ENCODE data around the gene PLPP4. TPM values are rescaled to one million over a fixed set of nuclear protein-coding genes. Genes with fewer than 3 reads are reported as not detected.
A peak's percentile ranks its signal among the peaks of the same experiment; 100 is the strongest.

Gene PLPP4
- under 1 TPM in 2 of 4 donors, not detected in 2; 0.41 to 0.79 TPM for total RNA-seq

GRCh38 chr10:120456626-120457430 lies at the start of gene PLPP4:
PLPP4 (plus strand) TSS chr10:120457227; CDS start chr10:120457306, 79 bp downstream.
- WGBS, 2 donors (ENCODE audit: low coverage in 1 of 2): 2% methylated on average over 44 of the region's 92 CpGs; no CpG with 5 or more reads in 1 of the 2 donors
- intact Hi-C loops (cut with DNase I; ENCODE audit: low total_unique reads): no loop called here
- H3K9me3 ChIP-seq: no peaks in the 10 kb centered on the region
- H3K27ac ChIP-seq: no peak within 1 kb of the TSS
- peak within 1 kb of the TSS; percentile 3 to 50 (median 36) for H3K4me3 ChIP-seq
- peaks cover 5 to 14% (median 10%) of the 10 kb centered on the region in 4 donors for H3K4me1 ChIP-seq
- peaks cover 58% of the 10 kb centered on the region for H3K27me3 ChIP-seq
- TF ChIP-seq CTCF (IDR thresholded peaks at IDR 0.05) (no peak), EP300 (IDR thresholded peaks at IDR 0.05; ENCODE audit: low read depth) (no peak), POLR2A (IDR thresholded peaks at IDR 0.05) (no peak), POLR2AphosphoS5 (IDR thresholded peaks at IDR 0.05) (no peak)
- DNase-seq: no peak
- in situ Hi-C loops (cut with MboI; ENCODE audit: low pct_ligation_motif_present in 1 of 4, low pct_unique_long_range_greater_than_20kb in 1 of 4, low sequenced_read_pairs in 3 of 4): no loop called here
- H3K36me3 ChIP-seq: no peaks in the 10 kb centered on the region

- intact Hi-C loops (cut with DNase I; ENCODE audit: low total_unique reads): no loop called here
- TF ChIP-seq EP300 (IDR thresholded peaks at IDR 0.05; ENCODE audit: low read depth): no peak
- no peak for TF ChIP-seq POLR2A (IDR thresholded peaks at IDR 0.05)
- in situ Hi-C loops (cut with MboI; ENCODE audit: low pct_ligation_motif_present in 1 of 4, low pct_unique_long_range_greater_than_20kb in 1 of 4, low sequenced_read_pairs in 3 of 4): loop anchor here in 1 of 4 donors (25.0 kb wide), 1 partner anchor 327 kb away; no protein-coding TSS in a partner anchor
These were observed 47.2 kb upstream of the PLPP4 start for GRCh38 chr10:120409816-120410215.

GRCh38 chr10:120414946-120415345 lies 42.1 kb upstream of the PLPP4 start:
- no peak for TF ChIP-seq POLR2A (IDR thresholded peaks at IDR 0.05)
- TF ChIP-seq CTCF (IDR thresholded peaks at IDR 0.05): no peak
- no peak for TF ChIP-seq EP300 (IDR thresholded peaks at IDR 0.05; ENCODE audit: low read depth)
- TF ChIP-seq POLR2AphosphoS5 (IDR thresholded peaks at IDR 0.05): no peak
- intact Hi-C loops (cut with DNase I; ENCODE audit: low total_unique reads) (no loop called here), in situ Hi-C loops (cut with MboI; ENCODE audit: low pct_ligation_motif_present in 1 of 4, low pct_unique_long_range_greater_than_20kb in 1 of 4, low sequenced_read_pairs in 3 of 4) (loop anchor here in 1 of 4 donors (25.0 kb wide), 1 partner anchor 322 kb away; no protein-coding TSS in a partner anchor)
- DNase-seq: no peak
- 64% methylated on average over 3 of the region's 3 CpGs for WGBS, 2 donors (ENCODE audit: low coverage in 1 of 2)
- Histone ChIP-seq H3K4me3 (no peak overlapping the region), H3K27me3 (no peaks in the 10 kb centered on the region), H3K4me1 (peaks cover 0 to 5% (median 0%) of the 10 kb centered on the region in 4 donors), H3K27ac (no peak overlapping the region), H3K9me3 (no peaks in the 10 kb centered on the region), H3K36me3 (no peaks in the 10 kb centered on the region)

More at GRCh38 chr10:120409816-120410215, 47.2 kb upstream of the PLPP4 start:
- no peaks in the 10 kb centered on the region for H3K27me3 ChIP-seq
- H3K9me3 ChIP-seq: no peaks in the 10 kb centered on the region
- H3K4me3 ChIP-seq: no peak overlapping the region
- peak overlapping the region in 1 of 4 donors; percentile 48 for H3K27ac ChIP-seq
- peaks cover 0 to 18% (median 10%) of the 10 kb centered on the region in 4 donors for H3K4me1 ChIP-seq
- no peak for DNase-seq
- 39 to 51% methylated on average over 3 to 4 of the region's 4 CpGs for WGBS, 2 donors (ENCODE audit: low coverage in 1 of 2)
- no peaks in the 10 kb centered on the region for H3K36me3 ChIP-seq

- in situ Hi-C loops (cut with MboI; ENCODE audit: low pct_ligation_motif_present in 1 of 4, low pct_unique_long_range_greater_than_20kb in 1 of 4, low sequenced_read_pairs in 3 of 4) (loop anchor here in 1 of 4 donors (25.0 kb wide), 1 partner anchor 321 kb away; no protein-coding TSS in a partner anchor), intact Hi-C loops (cut with DNase I; ENCODE audit: low total_unique reads) (no loop called here)
- no peak for DNase-seq
- Histone ChIP-seq H3K9me3 (no peaks in the 10 kb centered on the region), H3K27ac (no peak overlapping the region), H3K27me3 (no peaks in the 10 kb centered on the region), H3K4me1 (no peaks in the 10 kb centered on the region), H3K36me3 (no peaks in the 10 kb centered on the region), H3K4me3 (no peak overlapping the region)
- TF ChIP-seq EP300 (IDR thresholded peaks at IDR 0.05; ENCODE audit: low read depth) (no peak), CTCF (IDR thresholded peaks at IDR 0.05) (no peak), POLR2AphosphoS5 (IDR thresholded peaks at IDR 0.05) (no peak), POLR2A (IDR thresholded peaks at IDR 0.05) (no peak)
- WGBS, 2 donors (ENCODE audit: low coverage in 1 of 2): 79 to 84% methylated on average over 5 of the region's 5 CpGs
These were observed 41.2 kb upstream of the PLPP4 start for GRCh38 chr10:120415709-120416330.

Measured in transverse colon (tissue), 4 donors.